ENCODE data around the gene TGIF1. TPM values are rescaled to one million over a fixed set of nuclear protein-coding genes. Genes with fewer than 3 reads are reported as not detected.

TGIF1 gene
- total RNA-seq, 4 donors from 2014 or later, result 33.8 to 90.8 (median 47.0) TPM

GRCh38 chr18:3447068-3447894 is 2.7 kb upstream of the TGIF1 start:
- Histone ChIP-seq H3K27ac (peak overlapping the region; percentile 98 to 99 (median 99)), H3K36me3 (no peaks in the 10 kb centered on the region), H3K4me3 (peak overlapping the region; percentile 71 to 97 (median 82)), H3K27me3 (no peaks in the 10 kb centered on the region), H3K4me1 (peaks cover 4 to 6% of the 10 kb centered on the region in 2 donors), H3K9me3 (no peaks in the 10 kb centered on the region)
- no peak for TF ChIP-seq CTCF (IDR thresholded peaks at IDR 0.05 in 4 of 5, conservative IDR thresholded peaks at IDR 0.05 in 1 of 5)
- TF ChIP-seq POLR2A (IDR thresholded peaks at IDR 0.05), result no peak
- in situ Hi-C loops (cut with MboI; ENCODE audit: low sequenced_read_pairs in 4 of 4), result loop anchor here in 2 of 4 donors (10.0 kb wide), 3 partner anchors 148 to 218 kb away; no protein-coding TSS in a partner anchor
- ATAC-seq (no peak), DNase-seq (no peak)
- intact Hi-C loops (cut with DNase I; ENCODE audit: low total_unique reads), result loop anchor here (10.0 kb wide), 1 partner anchor 792 kb away; the partner anchor contains the start of gene SMCHD1

DNA sequence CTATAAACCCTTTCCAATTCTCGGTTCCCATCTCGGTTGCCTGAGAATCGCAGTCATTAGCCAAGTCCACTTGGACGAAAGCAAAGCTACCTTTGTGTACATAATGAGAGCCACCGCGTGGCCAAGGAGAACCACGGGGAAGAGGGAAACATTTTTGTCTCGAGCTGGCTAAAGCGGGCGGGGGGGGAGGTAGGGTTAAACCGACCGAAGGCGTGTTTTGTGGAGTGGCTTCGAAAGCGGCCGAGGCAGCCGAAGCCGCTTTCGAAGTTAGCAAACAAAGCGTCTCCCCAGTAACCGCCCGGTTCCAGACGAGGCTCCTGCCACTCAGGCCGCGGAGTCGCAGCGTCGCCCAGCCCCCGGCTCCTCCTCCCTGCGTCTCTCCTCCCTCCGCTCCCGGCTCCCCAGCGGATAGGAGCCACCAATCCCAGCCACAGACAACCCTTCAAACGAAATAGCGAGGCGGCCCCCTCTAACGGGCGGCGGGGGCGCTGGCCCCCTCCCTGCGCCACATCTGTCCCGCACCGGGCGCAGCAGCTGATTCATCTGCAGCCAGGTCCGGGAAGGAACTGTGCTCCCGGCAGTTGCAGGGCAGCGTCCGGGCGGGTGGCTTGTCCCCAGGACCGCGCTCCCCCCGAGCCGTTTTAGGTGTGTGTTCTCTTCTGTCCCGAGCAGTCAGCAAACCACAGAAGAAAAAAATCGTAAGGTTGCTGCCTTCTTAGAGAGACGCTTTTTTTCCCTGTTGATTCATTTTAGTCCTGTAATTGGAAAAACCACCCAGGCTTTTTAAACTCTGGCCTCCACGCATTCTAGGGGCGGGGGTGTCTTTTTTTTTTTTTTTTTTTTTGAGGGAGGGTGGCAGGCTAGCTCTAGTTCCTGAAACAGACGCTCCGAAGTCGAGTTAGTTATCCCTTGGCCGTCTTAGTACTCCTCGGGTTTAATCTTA is 1.8 kb upstream of the TGIF1 start:
- in situ Hi-C loops (cut with MboI; ENCODE audit: low sequenced_read_pairs in 4 of 4), result loop anchor here in 2 of 4 donors (10.0 kb wide), 3 partner anchors 147 to 217 kb away; no protein-coding TSS in a partner anchor

GRCh38 chr18:3448838-3449511 is 997 bp upstream of the TGIF1 start:
- intact Hi-C loops (cut with DNase I; ENCODE audit: low total_unique reads) (loop anchor here (1.0 to 10.0 kb wide), 4 partner anchors 145 to 794 kb away; partner anchors contain the start of genes MYL12B and SMCHD1), in situ Hi-C loops (cut with MboI; ENCODE audit: low sequenced_read_pairs in 4 of 4) (loop anchor here in 2 of 4 donors (10.0 kb wide), 3 partner anchors 146 to 216 kb away; no protein-coding TSS in a partner anchor)
- H3K36me3 ChIP-seq, result no peaks in the 10 kb centered on the region
- H3K4me1 ChIP-seq, result peaks cover 14 to 21% of the 10 kb centered on the region in 2 donors
- H3K4me3 ChIP-seq, result peak overlapping the region; percentile 71 to 97 (median 82)
- ATAC-seq, result peak; percentile 57 to 61
- no peaks in the 10 kb centered on the region for H3K9me3 ChIP-seq
- TF ChIP-seq POLR2A (IDR thresholded peaks at IDR 0.05) (peak; percentile 94), CTCF (IDR thresholded peaks at IDR 0.05 in 4 of 5, conservative IDR thresholded peaks at IDR 0.05 in 1 of 5) (no peak)
- H3K27ac ChIP-seq, result peak overlapping the region; percentile 98 to 99 (median 99)
- no peaks in the 10 kb centered on the region for H3K27me3 ChIP-seq
- DNase-seq, result peak; percentile 96 to 97

More for the DNA sequence above, 1.8 kb upstream of the TGIF1 start:
- TF ChIP-seq CTCF (IDR thresholded peaks at IDR 0.05 in 4 of 5, conservative IDR thresholded peaks at IDR 0.05 in 1 of 5), result peak in 1 of 5 experiments; percentile 7
- TF ChIP-seq POLR2A (IDR thresholded peaks at IDR 0.05), result peak; percentile 97 to 98
- Histone ChIP-seq H3K9me3 (no peaks in the 10 kb centered on the region), H3K27me3 (no peaks in the 10 kb centered on the region), H3K36me3 (no peaks in the 10 kb centered on the region), H3K4me3 (peak overlapping the region; percentile 71 to 97 (median 82)), H3K27ac (peak overlapping the region; percentile 98 to 99 (median 99)), H3K4me1 (peaks cover 8 to 13% of the 10 kb centered on the region in 2 donors)
- intact Hi-C loops (cut with DNase I; ENCODE audit: low total_unique reads), result loop anchor here (1.0 to 10.0 kb wide), 3 partner anchors 146 to 793 kb away; partner anchors contain the start of genes MYL12B and SMCHD1
- ATAC-seq (peak; percentile 55 to 57), DNase-seq (peak; percentile 94 to 95)

Measured in gastrocnemius medialis (tissue), 4 donors.